ENCODE results near the gene ABCC12. TPM values are rescaled to one million over a fixed set of nuclear protein-coding genes. Genes with fewer than 3 reads are reported as not detected.

The ABCC12 gene
- polyA plus RNA-seq, 1 donor from 2014 or later = not detected

- Histone ChIP-seq H3K79me2 (replicated peaks; ENCODE audit: insufficient read depth, low read length) (no peaks in the 10 kb centered on the region), H3K27me3 (ENCODE audit: insufficient read depth, low read depth, low read length) (no peaks in the 10 kb centered on the region), H3K36me3 (ENCODE audit: insufficient read depth, low read length) (no peaks in the 10 kb centered on the region), H3K9ac (ENCODE audit: low read length) (no peak overlapping the region), H3K9me2 (ENCODE audit: insufficient read depth, low read length) (no peaks in the 10 kb centered on the region), H4K20me1 (ENCODE audit: insufficient read depth) (no peaks in the 10 kb centered on the region), H3K4me3 (ENCODE audit: low read length) (no peak overlapping the region), H2AFZ (ENCODE audit: low read depth, low read length) (no peak overlapping the region), H3K27ac (ENCODE audit: low read length) (no peak overlapping the region), H3K9me3 (ENCODE audit: low read length) (no peaks in the 10 kb centered on the region), H3F3A (ENCODE audit: insufficient read depth, low read length, poor library complexity, severe bottlenecking) (no peaks in the 10 kb centered on the region), H3K4me2 (ENCODE audit: low read length) (no peak overlapping the region)
- TF ChIP-seq POLR2AphosphoS5 (IDR thresholded peaks at IDR 0.05) = no peak
- TF ChIP-seq, protein P1, sequence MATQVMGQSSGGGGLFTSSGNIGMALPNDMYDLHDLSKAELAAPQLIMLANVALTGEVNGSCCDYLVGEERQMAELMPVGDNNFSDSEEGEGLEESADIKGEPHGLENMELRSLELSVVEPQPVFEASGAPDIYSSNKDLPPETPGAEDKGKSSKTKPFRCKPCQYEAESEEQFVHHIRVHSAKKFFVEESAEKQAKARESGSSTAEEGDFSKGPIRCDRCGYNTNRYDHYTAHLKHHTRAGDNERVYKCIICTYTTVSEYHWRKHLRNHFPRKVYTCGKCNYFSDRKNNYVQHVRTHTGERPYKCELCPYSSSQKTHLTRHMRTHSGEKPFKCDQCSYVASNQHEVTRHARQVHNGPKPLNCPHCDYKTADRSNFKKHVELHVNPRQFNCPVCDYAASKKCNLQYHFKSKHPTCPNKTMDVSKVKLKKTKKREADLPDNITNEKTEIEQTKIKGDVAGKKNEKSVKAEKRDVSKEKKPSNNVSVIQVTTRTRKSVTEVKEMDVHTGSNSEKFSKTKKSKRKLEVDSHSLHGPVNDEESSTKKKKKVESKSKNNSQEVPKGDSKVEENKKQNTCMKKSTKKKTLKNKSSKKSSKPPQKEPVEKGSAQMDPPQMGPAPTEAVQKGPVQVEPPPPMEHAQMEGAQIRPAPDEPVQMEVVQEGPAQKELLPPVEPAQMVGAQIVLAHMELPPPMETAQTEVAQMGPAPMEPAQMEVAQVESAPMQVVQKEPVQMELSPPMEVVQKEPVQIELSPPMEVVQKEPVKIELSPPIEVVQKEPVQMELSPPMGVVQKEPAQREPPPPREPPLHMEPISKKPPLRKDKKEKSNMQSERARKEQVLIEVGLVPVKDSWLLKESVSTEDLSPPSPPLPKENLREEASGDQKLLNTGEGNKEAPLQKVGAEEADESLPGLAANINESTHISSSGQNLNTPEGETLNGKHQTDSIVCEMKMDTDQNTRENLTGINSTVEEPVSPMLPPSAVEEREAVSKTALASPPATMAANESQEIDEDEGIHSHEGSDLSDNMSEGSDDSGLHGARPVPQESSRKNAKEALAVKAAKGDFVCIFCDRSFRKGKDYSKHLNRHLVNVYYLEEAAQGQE (IDR thresholded peaks at IDR 0.05; ENCODE audit: borderline replicate concordance) = no peak
- no peak for TF ChIP-seq SMC3 (conservative IDR thresholded peaks at IDR 0.05; ENCODE audit: poor library complexity)
- no peak for TF ChIP-seq EZH2 (IDR thresholded peaks at IDR 0.05; ENCODE audit: borderline replicate concordance, insufficient read depth, low read length, poor library complexity, severe bottlenecking)
- no peak for TF ChIP-seq TAF1 (IDR thresholded peaks at IDR 0.05; ENCODE audit: low read depth)
- TF ChIP-seq MXI1 (conservative IDR thresholded peaks at IDR 0.05; ENCODE audit: poor library complexity, severe bottlenecking) = no peak
- no peak for TF ChIP-seq RAD21 (conservative IDR thresholded peaks at IDR 0.05)
- TF ChIP-seq, protein P2, sequence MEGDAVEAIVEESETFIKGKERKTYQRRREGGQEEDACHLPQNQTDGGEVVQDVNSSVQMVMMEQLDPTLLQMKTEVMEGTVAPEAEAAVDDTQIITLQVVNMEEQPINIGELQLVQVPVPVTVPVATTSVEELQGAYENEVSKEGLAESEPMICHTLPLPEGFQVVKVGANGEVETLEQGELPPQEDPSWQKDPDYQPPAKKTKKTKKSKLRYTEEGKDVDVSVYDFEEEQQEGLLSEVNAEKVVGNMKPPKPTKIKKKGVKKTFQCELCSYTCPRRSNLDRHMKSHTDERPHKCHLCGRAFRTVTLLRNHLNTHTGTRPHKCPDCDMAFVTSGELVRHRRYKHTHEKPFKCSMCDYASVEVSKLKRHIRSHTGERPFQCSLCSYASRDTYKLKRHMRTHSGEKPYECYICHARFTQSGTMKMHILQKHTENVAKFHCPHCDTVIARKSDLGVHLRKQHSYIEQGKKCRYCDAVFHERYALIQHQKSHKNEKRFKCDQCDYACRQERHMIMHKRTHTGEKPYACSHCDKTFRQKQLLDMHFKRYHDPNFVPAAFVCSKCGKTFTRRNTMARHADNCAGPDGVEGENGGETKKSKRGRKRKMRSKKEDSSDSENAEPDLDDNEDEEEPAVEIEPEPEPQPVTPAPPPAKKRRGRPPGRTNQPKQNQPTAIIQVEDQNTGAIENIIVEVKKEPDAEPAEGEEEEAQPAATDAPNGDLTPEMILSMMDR (IDR thresholded peaks at IDR 0.05; ENCODE audit: poor library complexity, severe bottlenecking) = no peak
- TF ChIP-seq EP300 (conservative IDR thresholded peaks at IDR 0.05; ENCODE audit: poor library complexity, severe bottlenecking) = no peak
These were observed 37.0 kb downstream of the ABCC12 start for GRCh38 chr16:48118841-48119240.

DNA sequence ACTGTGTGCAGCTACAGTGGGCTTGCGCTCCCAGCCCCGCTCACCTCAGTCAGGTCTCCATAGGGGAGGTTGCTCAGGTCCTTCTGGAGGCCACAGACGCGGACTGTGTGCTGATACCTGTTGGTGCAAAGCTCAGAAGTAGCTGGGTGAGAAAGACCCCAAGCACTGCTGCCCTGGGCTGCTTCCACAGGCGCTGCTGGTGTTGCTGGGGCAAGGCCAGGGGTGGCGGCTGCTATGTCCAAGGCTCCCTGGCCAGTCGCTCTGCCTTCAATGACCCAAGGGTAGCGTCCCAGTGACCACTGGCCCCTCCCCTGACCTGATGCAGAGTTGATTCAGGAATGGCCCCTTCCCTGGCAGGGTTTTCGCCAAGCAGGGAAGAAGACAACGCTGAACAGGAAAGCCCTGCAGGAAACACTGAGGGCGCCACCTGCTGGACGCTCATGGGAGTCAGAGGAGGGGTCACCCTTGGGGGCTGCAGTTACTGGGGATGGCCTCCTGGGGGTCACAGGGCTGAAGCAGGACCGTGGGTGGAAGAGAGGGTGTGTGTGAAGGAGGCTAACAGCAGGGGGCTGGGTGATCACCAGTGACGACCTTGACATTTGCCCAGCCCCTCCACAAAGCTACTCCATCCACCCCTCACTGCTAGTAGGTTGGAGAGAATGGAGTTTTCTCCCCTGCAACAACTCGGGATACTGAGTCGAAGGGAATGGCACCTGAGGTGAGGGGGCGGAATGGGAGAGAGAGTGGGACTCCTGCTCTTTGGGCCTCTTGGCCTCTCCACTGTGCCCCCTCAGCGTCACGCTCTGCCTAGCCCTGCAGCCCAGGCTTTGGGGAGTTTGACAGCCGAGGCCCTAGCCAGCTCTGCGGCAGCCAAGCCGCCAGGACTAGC lies 38.3 kb downstream of the ABCC12 start:
- H3K79me2 ChIP-seq (replicated peaks; ENCODE audit: insufficient read depth, low read length) = no peaks in the 10 kb centered on the region
- H3K9ac ChIP-seq (ENCODE audit: low read length) = no peak overlapping the region
- H3K4me3 ChIP-seq (ENCODE audit: low read length) = no peak overlapping the region
- TF ChIP-seq, protein P1 (IDR thresholded peaks at IDR 0.05; ENCODE audit: borderline replicate concordance) = no peak
- TF ChIP-seq, protein P2 (IDR thresholded peaks at IDR 0.05; ENCODE audit: poor library complexity, severe bottlenecking) = peak; percentile 62
- TF ChIP-seq RAD21 (conservative IDR thresholded peaks at IDR 0.05) = peak; percentile 59
- TF ChIP-seq EP300 (conservative IDR thresholded peaks at IDR 0.05; ENCODE audit: poor library complexity, severe bottlenecking) = no peak
- no peak for TF ChIP-seq TAF1 (IDR thresholded peaks at IDR 0.05; ENCODE audit: low read depth)
- TF ChIP-seq SMC3 (conservative IDR thresholded peaks at IDR 0.05; ENCODE audit: poor library complexity) = peak; percentile 67
- no peak overlapping the region for H3K27ac ChIP-seq (ENCODE audit: low read length)
- H3K4me2 ChIP-seq (ENCODE audit: low read length) = no peak overlapping the region
- no peaks in the 10 kb centered on the region for H3K36me3 ChIP-seq (ENCODE audit: insufficient read depth, low read length)
- H3F3A ChIP-seq (ENCODE audit: insufficient read depth, low read length, poor library complexity, severe bottlenecking) = no peaks in the 10 kb centered on the region
- H3K27me3 ChIP-seq (ENCODE audit: insufficient read depth, low read depth, low read length) = no peaks in the 10 kb centered on the region
- no peak overlapping the region for H2AFZ ChIP-seq (ENCODE audit: low read depth, low read length)
- H4K20me1 ChIP-seq (ENCODE audit: insufficient read depth) = no peaks in the 10 kb centered on the region
- no peaks in the 10 kb centered on the region for H3K9me2 ChIP-seq (ENCODE audit: insufficient read depth, low read length)
- no peaks in the 10 kb centered on the region for H3K9me3 ChIP-seq (ENCODE audit: low read length)

Data from neural cell (in vitro differentiated cells).